Measurements from ENCODE around the gene AMOTL2.

DNA sequence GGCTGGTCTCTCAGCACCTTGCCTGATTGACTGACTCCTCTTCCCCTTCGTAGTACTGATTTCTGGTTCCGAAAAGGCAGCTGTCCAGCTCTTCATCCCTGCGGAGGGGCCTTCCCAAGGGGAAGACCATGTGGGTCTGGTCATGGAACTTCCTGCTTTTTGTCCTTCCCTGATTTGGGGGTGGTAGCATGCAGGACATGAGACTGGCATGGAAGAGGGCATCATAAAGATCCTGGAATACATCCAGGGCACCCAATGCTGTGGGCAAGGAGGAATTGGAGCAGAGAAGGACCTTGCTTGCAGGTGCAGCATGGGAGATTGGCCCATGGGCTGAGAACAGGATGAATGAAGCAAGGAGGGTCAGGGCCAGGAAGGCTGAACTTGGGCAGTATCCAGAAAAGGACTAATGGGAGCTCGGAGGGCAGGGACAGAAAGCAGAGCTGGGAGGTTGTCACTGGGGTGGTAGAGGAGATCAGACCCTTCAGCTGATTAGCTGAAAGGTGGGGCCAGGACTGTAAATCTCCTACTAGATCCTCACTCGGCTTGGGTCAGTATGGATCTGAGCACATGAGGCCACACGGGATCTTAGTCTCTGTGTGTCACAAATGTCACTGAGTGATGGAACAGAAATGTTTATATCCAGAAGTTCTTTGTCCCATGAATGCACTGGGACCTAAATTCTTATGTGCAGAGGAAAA is 59.5 kb downstream of the AMOTL2 start:
- TF ChIP-seq CTCF (conservative IDR thresholded peaks at IDR 0.05 in 1 of 2, IDR thresholded peaks at IDR 0.05 in 1 of 2; ENCODE audit: extremely low read depth in 1 of 2, insufficient read depth in 1 of 2, low read depth in 1 of 2, low read length in 2 of 2): no peak
- TF ChIP-seq EZH2 (IDR thresholded peaks at IDR 0.05; ENCODE audit: borderline replicate concordance, low read length): no peak
